Measurements from ENCODE around the gene TMEM86A.

GRCh38 chr11:18750944-18751343 is 52.4 kb downstream of the TMEM86A start:
- TF ChIP-seq POLR2A (IDR thresholded peaks at IDR 0.05) (no peak), CTCF (IDR thresholded peaks at IDR 0.05) (no peak)
